HG03575 (cell line): ENCODE measurements around the gene DNMBP.
"Not testable (repeated sequence)": the region's sequence is repeated elsewhere in the genome, so short reads cannot be mapped to it uniquely, and the experiment has no call there.

Source experiments
- ATAC-seq: cut with Tn5 transposase; IDR thresholded peaks from one replicate; pipeline ENCODE4 v1.9.1; 2021; ENCODE audit not compliant: unreplicated experiment, insufficient number of reproducible peaks, low FRiP score; ENCODE audit errors: extremely low read depth

Gene DNMBP

GRCh38 chr10:99880080-99880835 is 129.5 kb downstream of the DNMBP start:
- ATAC-seq = no peak

- no peak for ATAC-seq
Measured at GRCh38 chr10:99875473-99875872, 134.3 kb downstream of the DNMBP start.

GRCh38 chr10:99874341-99875085 is 135.2 kb downstream of the DNMBP start:
- ATAC-seq = no peak

GRCh38 chr10:99873846-99874245 is 135.9 kb downstream of the DNMBP start:
- ATAC-seq = no peak

GRCh38 chr10:99872367-99873162 is 137.2 kb downstream of the DNMBP start:
- ATAC-seq = no peak

GRCh38 chr10:99870123-99870730 is 139.5 kb downstream of the DNMBP start:
- ATAC-seq = no peak

GRCh38 chr10:99869581-99870122 is 140.1 kb downstream of the DNMBP start:
- ATAC-seq = no peak

GRCh38 chr10:99867250-99867649 is 142.5 kb downstream of the DNMBP start:
- not testable (repeated sequence) for ATAC-seq

- ATAC-seq = not testable (repeated sequence)
Measured at GRCh38 chr10:99863535-99864240, 146.1 kb downstream of the DNMBP start.

- ATAC-seq = no peak
Measured at GRCh38 chr10:99860466-99860865, 149.3 kb downstream of the DNMBP start.

- no peak for ATAC-seq
Measured at GRCh38 chr10:99859585-99859984, 150.2 kb downstream of the DNMBP start.

GRCh38 chr10:99858849-99859248 is 150.9 kb downstream of the DNMBP start:
- no peak for ATAC-seq

GRCh38 chr10:99855479-99856071 is 154.2 kb downstream of the DNMBP start:
- ATAC-seq = no peak

- ATAC-seq = no peak
Measured at GRCh38 chr10:99854860-99855259, 154.9 kb downstream of the DNMBP start.

- ATAC-seq = no peak
Measured at GRCh38 chr10:99853655-99854054, 156.1 kb downstream of the DNMBP start.

- ATAC-seq = no peak
Measured at GRCh38 chr10:99852481-99853213, 157.1 kb downstream of the DNMBP start.

GRCh38 chr10:99851825-99852224 is 157.9 kb downstream of the DNMBP start:
- ATAC-seq = no peak
